ENCODE measurements around the gene CAMKMT. TPM values are rescaled to one million over a fixed set of nuclear protein-coding genes. Genes with fewer than 3 reads are reported as not detected.

The CAMKMT gene
- total RNA-seq, 4 donors from 2014 or later, result 2.9 to 18.8 (median 11.2) TPM

- no peaks in the 10 kb centered on the region for H3K4me1 ChIP-seq
- no peaks in the 10 kb centered on the region for H3K27me3 ChIP-seq
- intact Hi-C loops (cut with DNase I; ENCODE audit: low total_unique reads), result no loop called here
- H3K4me3 ChIP-seq, result no peak overlapping the region
- H3K27ac ChIP-seq, result no peak overlapping the region
- no peak for TF ChIP-seq POLR2A (IDR thresholded peaks at IDR 0.05)
- TF ChIP-seq CTCF (IDR thresholded peaks at IDR 0.05), result no peak
- no peak for DNase-seq
- no peaks in the 10 kb centered on the region for H3K9me3 ChIP-seq
- no peaks in the 10 kb centered on the region for H3K36me3 ChIP-seq
Measured at GRCh38 chr2:44551497-44551896, 189.8 kb downstream of the CAMKMT start.

GRCh38 chr2:44553456-44553855 is 191.7 kb downstream of the CAMKMT start:
- intact Hi-C loops (cut with DNase I; ENCODE audit: low total_unique reads), result no loop called here
- TF ChIP-seq POLR2A (IDR thresholded peaks at IDR 0.05), result no peak
- no peak for TF ChIP-seq CTCF (IDR thresholded peaks at IDR 0.05)

GRCh38 chr2:44555700-44556099 is 194.0 kb downstream of the CAMKMT start:
- no peak overlapping the region for H3K4me3 ChIP-seq
- TF ChIP-seq POLR2A (IDR thresholded peaks at IDR 0.05) (no peak), CTCF (IDR thresholded peaks at IDR 0.05) (no peak)
- intact Hi-C loops (cut with DNase I; ENCODE audit: low total_unique reads), result no loop called here
- no peak for DNase-seq
- H3K9me3 ChIP-seq, result no peaks in the 10 kb centered on the region
- no peaks in the 10 kb centered on the region for H3K36me3 ChIP-seq
- no peak overlapping the region for H3K27ac ChIP-seq
- H3K27me3 ChIP-seq, result no peaks in the 10 kb centered on the region
- no peaks in the 10 kb centered on the region for H3K4me1 ChIP-seq

More at GRCh38 chr2:44553456-44553855, 191.7 kb downstream of the CAMKMT start:
- DNase-seq, result no peak
- no peaks in the 10 kb centered on the region for H3K9me3 ChIP-seq
- H3K4me1 ChIP-seq, result no peaks in the 10 kb centered on the region
- no peaks in the 10 kb centered on the region for H3K36me3 ChIP-seq
- no peak overlapping the region for H3K27ac ChIP-seq
- H3K27me3 ChIP-seq, result no peaks in the 10 kb centered on the region
- no peak overlapping the region for H3K4me3 ChIP-seq

- Histone ChIP-seq H3K4me1 (no peaks in the 10 kb centered on the region), H3K27ac (no peak overlapping the region), H3K4me3 (no peak overlapping the region), H3K27me3 (no peaks in the 10 kb centered on the region), H3K9me3 (no peaks in the 10 kb centered on the region), H3K36me3 (no peaks in the 10 kb centered on the region)
- no peak for TF ChIP-seq POLR2A (IDR thresholded peaks at IDR 0.05)
- TF ChIP-seq CTCF (IDR thresholded peaks at IDR 0.05), result no peak
- intact Hi-C loops (cut with DNase I; ENCODE audit: low total_unique reads), result no loop called here
- no peak for DNase-seq
Measured at GRCh38 chr2:44559108-44559507, 197.4 kb downstream of the CAMKMT start.

- H3K4me3 ChIP-seq, result no peak overlapping the region
- no peaks in the 10 kb centered on the region for H3K9me3 ChIP-seq
- no peak overlapping the region for H3K27ac ChIP-seq
- intact Hi-C loops (cut with DNase I; ENCODE audit: low total_unique reads), result no loop called here
- TF ChIP-seq CTCF (IDR thresholded peaks at IDR 0.05), result no peak
- no peak for TF ChIP-seq POLR2A (IDR thresholded peaks at IDR 0.05)
- no peaks in the 10 kb centered on the region for H3K27me3 ChIP-seq
- H3K4me1 ChIP-seq, result no peaks in the 10 kb centered on the region
- no peak for DNase-seq
- no peaks in the 10 kb centered on the region for H3K36me3 ChIP-seq
Measured at GRCh38 chr2:44560352-44560751, 198.6 kb downstream of the CAMKMT start.
